Measurements from ENCODE around the gene NHERF1.

NHERF1 gene

GRCh38 chr17:74748529-74749278, at the start of gene NHERF1:
Gene NHERF1 (plus strand): TSS chr17:74748628. CDS start chr17:74748847, 219 bp downstream.
- DNase-seq, result no peak

GRCh38 chr17:74699236-74699635, 49.2 kb upstream of the NHERF1 start:
- DNase-seq, result no peak

DNA sequence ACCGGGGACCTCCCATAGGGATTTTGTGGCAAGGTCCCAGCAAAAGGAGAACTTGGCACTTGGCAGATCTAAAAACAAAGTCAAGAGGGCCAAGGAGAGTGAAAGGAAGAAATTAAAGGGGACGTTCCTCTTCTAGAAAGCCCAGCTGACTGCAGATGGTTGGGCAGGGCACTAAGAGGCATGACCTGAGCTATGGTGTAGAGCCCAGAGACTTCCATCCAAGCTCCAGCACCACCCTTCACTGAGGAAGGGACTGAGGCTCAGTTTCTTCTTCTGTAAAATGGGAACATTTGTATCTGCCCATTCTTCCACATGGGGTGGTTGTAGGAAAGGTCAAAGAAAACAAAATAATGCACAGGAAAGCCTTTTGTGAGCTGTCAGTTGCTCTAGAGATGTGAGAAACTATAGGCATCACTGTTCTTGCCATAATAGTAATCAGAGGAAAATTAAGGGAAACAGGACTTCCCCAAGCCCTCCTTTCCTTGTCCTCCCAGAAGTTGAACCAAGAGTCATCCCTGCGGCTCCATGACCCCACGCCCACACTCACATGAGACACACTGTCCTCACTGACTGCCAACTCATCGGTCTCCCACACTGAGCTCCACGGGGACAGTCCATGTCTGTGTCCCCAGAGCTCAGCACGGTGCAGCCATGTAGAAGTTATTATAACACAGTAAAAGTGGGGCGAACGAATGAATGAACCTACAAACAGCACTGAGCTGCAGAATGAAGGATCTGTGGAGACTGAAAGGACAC, 46.1 kb upstream of the NHERF1 start:
- DNase-seq, result no peak

DNA sequence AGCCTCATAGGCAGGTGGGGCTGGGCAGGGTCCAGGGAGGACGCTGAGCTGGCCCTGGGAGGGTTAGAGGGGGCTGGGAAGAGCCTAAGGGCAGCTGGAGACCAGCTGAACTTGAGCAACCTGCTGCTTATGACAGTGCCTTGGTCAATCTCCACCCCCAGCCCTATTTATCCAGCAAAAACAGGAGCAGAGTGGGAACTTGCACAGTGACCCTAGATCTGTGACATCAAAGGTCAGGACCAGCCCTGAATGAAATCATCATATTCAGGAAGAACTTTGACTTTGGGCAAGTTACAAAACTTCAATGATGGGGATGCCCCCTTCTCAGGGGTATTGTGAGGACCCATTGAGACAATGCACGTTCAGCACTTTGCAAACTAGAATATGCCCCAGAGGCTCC, 45.1 kb upstream of the NHERF1 start:
- DNase-seq, result no peak

GRCh38 chr17:74704544-74704943, 43.9 kb upstream of the NHERF1 start:
- DNase-seq, result no peak

DNA sequence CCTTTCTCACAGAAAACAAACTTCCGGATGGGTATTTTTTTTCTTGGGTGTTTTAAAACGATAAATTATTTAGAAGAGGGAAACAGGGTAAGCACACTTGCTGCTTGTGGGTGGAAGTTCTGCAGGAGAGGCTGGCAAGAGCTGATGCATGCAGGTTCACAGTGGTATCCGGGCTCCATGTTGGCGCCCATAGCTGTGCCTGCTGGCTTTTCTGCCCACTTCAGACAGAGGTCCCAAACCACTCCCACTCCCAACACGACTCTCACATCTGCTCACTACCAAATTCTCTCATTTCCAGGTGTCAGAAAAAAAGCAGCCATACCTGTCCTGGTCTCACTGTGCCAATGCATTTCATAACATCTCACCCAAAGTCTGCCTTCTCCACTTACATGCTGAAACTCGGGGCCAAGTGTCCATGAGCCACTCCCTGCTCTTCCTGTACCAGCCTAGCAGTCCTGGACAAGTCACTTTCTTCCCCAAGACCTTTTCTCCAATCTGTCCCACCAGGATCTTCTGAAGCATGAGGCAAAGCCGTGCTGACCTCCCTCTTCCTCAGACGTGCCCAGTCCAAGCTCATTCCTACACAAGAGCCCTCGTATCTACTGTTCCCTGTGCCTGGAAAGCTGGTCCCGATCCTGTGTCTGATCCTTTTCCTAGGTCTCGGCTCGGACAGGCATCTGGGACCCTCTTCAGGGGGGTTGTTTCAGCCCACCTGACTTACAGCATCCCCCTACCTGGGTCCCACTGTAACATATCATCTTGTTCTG, 37.2 kb upstream of the NHERF1 start:
- no peak for DNase-seq

- DNase-seq, result no peak
These were observed 36.1 kb upstream of the NHERF1 start for GRCh38 chr17:74712301-74712700.

DNA sequence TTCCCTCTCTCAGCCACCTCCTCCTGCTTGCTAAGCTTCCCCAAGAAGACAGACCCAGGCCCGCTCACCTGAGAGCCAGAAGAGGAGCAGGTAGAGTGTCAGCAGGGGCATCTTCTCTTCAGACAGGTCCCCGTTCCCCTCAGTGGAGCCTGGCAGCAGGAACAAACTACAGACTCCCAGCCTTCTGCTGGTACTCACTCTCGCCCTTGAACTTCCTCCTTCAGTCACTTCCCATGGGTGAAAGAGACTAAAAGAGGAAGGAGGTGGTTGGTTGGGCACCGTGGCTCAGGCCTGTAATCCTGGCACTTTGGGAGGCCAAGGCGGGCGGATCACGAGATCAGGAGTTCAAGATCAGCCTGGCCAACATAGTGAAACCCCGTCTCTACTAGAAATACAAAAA, 35.7 kb upstream of the NHERF1 start, which contains the start of gene CD300LF:
Gene CD300LF (minus strand): TSS at position 168 of the 400 bp plus-strand sequence. CDS start 57 bp downstream, at position 111.
- no peak for DNase-seq

DNA sequence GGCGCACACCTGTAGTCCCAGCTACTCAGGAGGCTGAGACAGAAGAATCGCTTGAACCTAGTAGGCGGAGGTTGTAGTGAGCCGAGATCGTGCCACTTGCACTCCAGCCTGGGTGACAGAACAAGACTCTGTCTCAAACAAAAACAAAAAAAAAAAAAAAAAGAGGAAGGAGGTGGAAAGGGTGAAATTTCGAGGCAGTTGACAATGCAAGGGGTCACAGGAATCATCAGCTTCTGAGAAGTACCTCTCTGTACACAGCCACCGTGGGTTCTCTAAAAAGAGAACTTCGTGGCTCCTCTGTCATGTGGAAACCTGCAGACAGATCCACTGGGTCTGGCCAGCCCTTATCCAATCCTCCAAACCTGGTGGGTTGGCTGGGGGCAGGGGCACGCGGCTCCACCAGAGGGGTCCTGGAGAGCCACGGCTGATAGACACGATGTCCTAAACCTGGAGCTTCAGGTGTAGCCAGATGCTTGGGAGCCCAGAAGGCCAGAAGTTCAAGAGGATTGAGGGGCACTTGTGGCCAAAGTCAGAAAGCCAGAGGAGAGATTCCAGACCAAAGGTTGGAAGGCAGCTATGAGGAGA, 35.2 kb upstream of the NHERF1 start:
- DNase-seq, result no peak

DNA sequence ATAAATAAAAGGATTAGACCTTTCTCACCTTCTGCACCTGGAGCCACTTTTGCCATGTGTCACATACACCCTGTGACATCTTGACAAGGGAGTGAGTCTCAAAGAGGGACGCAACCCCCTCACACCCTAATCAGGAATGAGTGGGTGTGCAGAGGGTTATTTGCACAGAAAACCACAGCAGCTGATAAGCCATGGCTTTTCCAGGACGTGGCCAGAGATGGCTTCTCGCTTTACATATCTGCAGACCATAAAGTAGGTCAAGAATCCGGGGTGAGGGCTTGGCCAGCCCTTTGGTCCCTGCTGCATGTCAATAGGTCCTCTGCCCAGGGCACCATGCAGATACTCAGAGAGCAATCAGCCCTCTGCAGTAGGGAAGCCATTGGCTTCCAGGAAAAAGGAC, 33.3 kb upstream of the NHERF1 start:
- no peak for DNase-seq

DNA sequence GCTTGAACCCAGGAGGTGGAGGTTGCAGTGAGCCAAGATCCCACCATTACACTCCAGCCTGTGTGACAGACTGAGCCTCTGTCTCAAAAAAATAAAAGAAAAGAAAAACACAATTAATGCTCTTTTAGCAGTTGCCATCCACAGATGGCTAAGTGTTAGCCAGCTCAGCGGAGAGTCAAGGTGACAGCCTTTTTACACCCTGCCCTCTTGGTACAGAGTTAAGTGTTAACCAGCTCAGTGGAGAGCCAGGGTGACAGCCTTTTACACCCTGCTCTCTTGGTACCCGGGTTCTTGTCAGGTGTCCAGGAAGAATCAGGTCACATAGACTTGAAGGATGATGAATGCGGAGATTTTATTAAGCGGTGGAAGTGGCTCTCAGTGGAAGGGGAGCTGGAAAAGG, 27.9 kb upstream of the NHERF1 start:
- DNase-seq, result no peak

- no peak for DNase-seq
These were observed 25.6 kb upstream of the NHERF1 start for GRCh38 chr17:74722782-74723181.

GRCh38 chr17:74723891-74724290, 24.5 kb upstream of the NHERF1 start:
- DNase-seq, result no peak

DNA sequence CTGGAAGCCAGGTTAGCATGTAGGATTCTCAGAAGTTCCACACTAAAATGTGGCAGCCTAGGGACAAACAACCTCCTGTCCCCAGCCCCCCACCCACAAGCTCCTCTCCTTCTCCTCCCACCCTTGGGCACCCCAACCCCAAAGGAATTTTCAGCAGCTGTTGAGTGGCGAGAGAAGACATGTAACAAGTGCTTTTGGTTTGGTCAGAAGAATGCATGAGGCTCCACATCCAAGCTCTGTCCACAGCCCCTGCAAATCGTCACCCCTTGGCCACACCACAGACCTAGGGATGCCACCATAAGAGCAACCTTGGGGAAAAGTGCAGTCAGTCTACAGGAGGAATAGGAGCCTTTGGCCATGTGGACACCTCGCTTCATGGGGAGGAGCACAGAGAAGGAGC, 23.3 kb upstream of the NHERF1 start:
- no peak for DNase-seq

DNA sequence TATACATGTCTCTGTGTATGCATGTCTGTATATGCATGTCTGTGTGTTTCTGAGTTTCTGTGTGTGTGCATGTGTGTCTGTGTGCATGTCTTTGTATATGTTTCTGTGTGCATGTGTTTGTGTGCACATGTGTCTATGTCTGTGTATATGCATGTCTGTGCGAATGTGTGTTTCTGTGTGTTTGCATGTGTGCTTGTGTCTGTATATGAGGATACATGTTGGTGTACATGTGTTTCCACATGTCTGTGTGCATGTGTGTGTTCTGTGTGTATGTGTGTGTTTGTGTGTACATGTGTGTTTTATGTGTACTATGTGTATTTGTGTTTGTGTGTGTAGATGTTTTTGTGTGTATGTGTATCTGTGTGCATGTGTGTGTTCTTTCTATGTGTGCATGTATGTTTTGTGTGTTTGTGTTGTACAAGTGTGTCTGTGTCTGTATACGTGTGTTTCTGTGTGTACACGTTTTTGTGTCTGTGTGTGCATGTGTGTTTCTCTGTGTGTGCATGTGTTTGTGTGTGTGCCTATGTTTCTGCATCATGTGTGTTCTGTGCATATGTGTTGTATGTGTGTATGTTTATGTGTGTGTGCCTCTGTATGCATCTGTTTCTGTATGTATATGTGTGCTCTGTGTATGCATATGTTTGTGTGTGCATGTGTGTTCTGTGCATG, 20.3 kb upstream of the NHERF1 start:
- no peak for DNase-seq

- DNase-seq, result no peak
These were observed 19.7 kb upstream of the NHERF1 start for GRCh38 chr17:74728702-74729075.

DNA sequence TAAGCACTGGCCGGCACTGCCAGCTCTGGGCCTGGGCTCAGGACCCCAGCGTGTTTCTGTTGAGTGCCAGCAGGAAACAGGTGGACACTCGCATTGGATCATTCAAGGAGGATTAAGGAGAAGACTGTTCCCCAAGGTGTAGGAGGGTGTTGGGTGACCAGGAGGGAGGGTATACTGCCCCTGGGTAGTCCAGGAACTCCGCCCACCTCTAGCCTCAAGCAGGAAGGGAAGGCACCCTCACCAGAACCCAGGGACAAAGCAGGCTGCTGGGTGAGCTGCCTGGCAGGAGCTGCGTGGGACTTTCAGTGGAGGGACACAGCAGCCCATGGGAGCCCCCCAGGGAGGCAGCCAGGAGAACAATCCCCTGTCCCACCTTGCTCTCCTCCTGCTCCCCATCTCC, 19.1 kb upstream of the NHERF1 start:
- DNase-seq, result no peak

DNA sequence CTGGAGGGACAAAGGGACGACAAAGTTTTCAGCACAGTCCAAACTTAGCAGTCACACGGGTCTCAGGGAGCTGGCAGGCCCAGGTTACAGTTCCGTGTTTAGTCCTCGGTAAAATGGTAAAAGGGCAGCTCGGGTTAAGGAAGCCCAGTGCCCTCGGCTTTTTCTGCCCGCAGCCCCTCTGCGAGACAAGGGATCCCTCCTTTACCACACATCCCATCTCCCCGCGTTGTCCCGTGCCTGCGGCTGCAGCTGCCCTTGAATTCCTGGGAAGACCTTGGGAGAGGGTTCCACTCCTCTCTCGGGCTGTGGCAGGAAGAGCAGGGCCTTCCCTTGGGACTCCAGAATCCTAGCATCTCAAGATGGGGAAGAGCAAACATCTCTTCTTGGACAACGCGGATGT, 18.6 kb upstream of the NHERF1 start:
- DNase-seq, result no peak

DNA sequence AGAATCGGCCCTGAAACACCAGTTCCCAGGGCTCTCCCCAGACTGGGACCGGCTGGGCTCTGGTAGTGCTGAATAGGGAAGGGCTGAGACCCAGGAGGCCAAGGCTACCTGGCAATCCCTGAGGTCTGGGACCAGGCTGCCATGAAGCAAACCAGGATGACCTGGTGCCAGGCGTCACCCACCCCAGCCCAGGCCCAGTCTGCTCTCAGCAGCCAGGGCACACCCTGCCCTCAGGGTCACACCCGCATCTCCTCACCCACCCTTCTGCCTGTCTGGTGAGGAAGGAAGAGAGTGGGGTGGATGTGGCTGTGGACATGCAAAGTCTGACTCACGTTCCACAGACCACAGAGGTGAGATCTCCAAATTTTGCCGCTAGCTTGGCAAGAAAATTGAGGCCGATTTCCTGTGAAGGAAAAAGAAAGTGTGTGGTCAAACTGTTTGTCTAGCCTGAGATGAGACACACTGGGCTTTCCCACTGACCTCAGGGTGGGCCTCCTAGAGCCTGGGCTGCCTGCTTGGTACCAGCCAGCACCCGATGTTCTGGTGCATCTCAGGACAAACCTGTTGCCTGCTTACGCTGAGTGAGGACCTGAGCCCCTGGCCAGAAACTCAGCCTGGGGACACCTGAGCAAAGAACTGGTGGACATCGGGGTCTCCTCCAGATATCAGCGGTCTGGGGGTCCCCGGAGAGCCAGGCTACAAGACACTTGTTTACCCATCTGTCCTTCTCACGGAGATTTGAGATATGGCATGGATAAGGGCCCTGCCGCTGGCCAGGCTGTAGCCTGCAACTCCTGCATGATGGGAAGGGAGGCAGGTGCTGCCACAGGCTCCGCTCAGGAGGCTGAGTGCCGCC, 17.7 kb upstream of the NHERF1 start:
- DNase-seq, result no peak

DNA sequence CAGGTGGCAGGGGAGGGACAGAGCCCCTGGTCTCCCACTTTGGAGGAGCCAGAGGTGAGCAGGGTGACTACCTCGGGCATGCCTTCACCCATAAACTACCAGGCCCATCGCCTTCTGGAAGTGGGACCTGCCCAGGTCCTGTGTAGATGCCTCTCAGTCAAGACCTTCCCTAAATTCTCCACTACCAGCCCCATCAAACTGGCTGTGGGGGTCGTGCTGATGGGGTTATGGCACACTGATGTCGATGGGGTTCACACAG, 17.2 kb upstream of the NHERF1 start:
- DNase-seq, result no peak

GRCh38 chr17:74732042-74732867, 16.2 kb upstream of the NHERF1 start:
- DNase-seq, result no peak

Data from NCI-H526 treated with DMSO at 0.1 percent for 48 hours (cell line).